HepG2 (cell line): Measurements from ENCODE around the gene ARFGEF2. TPM values are rescaled to one million over a fixed set of nuclear protein-coding genes. Genes with fewer than 3 reads are reported as not detected.

Experiments
- ATAC-seq: fragments of 200-7000 bp; cut with Tn5 transposase; 3 replicates; pipeline ENCODE4 v1.9.1; 2020; ENCODE audit warnings: mild to moderate bottlenecking, moderate library complexity
- BruUV-seq: library from RNA; stranded (reverse); fragments of 400-500 nt; replicated peaks from 2 replicates; lab custom pipeline; 2021; lab: Mats Ljungman, UMichigan
- CTCF ChIA-PET: fragments of 300-600 bp; formaldehyde crosslinking; extraction: SDS; loops from one replicate; lab custom pipeline; 2021; ENCODE audit warnings: low total read pairs, inconsistent platforms, low intra/inter-chr PET ratio; lab: Yijun Ruan, JAX
- POLR2A ChIA-PET: fragments of 350-600 bp; sonication (Branson Sonifier 250); formaldehyde crosslinking; loops from one replicate; lab custom pipeline; 2020; ENCODE audit warnings: antibody characterized with exemption, inconsistent platforms; lab: Yijun Ruan, JAX
- DNase-seq: peaks from one replicate; pipeline ENCODE4 v3.0.0-alpha.2; 2015; ENCODE audit warnings: low spot score
- FAIRE-seq: peaks from 3 replicates; lab custom pipeline; 2011; peaks lifted over from hg19 to GRCh38; lab: Jason Lieb, UNC
- H2AFZ ChIP-seq: one replicate; pipeline ENCODE4 v1.6.1; 2011; ENCODE audit warnings: low read length, inconsistent platforms
- H3K27ac ChIP-seq: fragments of 300-600 bp; 3 replicates; pipeline ENCODE4 v1.8.0; 2011; ENCODE audit warnings: mixed run types, mild to moderate bottlenecking, mixed read lengths, low read length, inconsistent platforms; ENCODE audit not compliant: insufficient read depth; ENCODE audit errors: extremely low read length
- H3K27me3 ChIP-seq, 2 experiments: fragments of 200-600 bp in 1 of 2; 2 replicates in 1 of 2; 3 replicates in 1 of 2; pipeline versions ENCODE4 v1.6.0 to v1.8.0; 2011; ENCODE audit warnings: low read length in 2 of 2, mild to moderate bottlenecking in 2 of 2, moderate library complexity in 2 of 2, inconsistent platforms in 1 of 2; ENCODE audit not compliant: insufficient read depth in 2 of 2, control insufficient read depth in 1 of 2
- H3K36me3 ChIP-seq, 2 experiments: fragments of 200-600 bp in 1 of 2; replicated peaks in 1 of 2; 2 replicates in 1 of 2; 3 replicates in 1 of 2; pipeline versions ENCODE4 v1.5.1 to v1.8.0; 2011; ENCODE audit warnings: low read length in 2 of 2, inconsistent platforms in 1 of 2; ENCODE audit not compliant: insufficient read depth in 2 of 2, control insufficient read depth in 1 of 2
- H3K4me1 ChIP-seq: 2 replicates; pipeline ENCODE4 v1.5.1; 2012; ENCODE audit warnings: low read length, inconsistent platforms; ENCODE audit not compliant: insufficient read depth
- H3K4me2 ChIP-seq: 2 replicates; pipeline ENCODE4 v1.6.0; 2011; ENCODE audit warnings: low read depth, low read length, inconsistent platforms
- H3K4me3 ChIP-seq, 3 experiments: fragments of 200-600 bp in 1 of 3; sonication (generic), shearing (Covaris generic) in 1 of 3; replicated peaks in 1 of 3; 2 replicates each; pipeline ENCODE4 v1.5.1; 2011 to 2016; ENCODE audit warnings: low read length in 3 of 3, inconsistent platforms in 2 of 3, low read depth in 2 of 3, mild to moderate bottlenecking in 2 of 3, control low read depth in 1 of 3, mixed read lengths in 1 of 3; ENCODE audit not compliant: insufficient read depth in 1 of 3
- H3K79me2 ChIP-seq: one replicate; pipeline ENCODE4 v1.6.1; 2011; ENCODE audit warnings: low read length, inconsistent platforms; ENCODE audit not compliant: insufficient read depth
- H3K9ac ChIP-seq: 2 replicates; pipeline ENCODE4 v1.6.0; 2011; ENCODE audit warnings: mild to moderate bottlenecking, low read depth, low read length, inconsistent platforms; ENCODE audit not compliant: insufficient read depth
- H3K9me3 ChIP-seq: 2 replicates; pipeline ENCODE4 v1.5.1; 2012; ENCODE audit warnings: mild to moderate bottlenecking, low read length
- H4K20me1 ChIP-seq: 2 replicates; pipeline ENCODE4 v1.6.0; 2011; ENCODE audit warnings: inconsistent platforms, mild to moderate bottlenecking, low read length, moderate library complexity; ENCODE audit not compliant: insufficient read depth
- ARNT2 ChIP-seq: sonication (generic); formaldehyde crosslinking; IDR thresholded peaks from 2 replicates; pipeline ENCODE4 v1.8.0; 2022; ENCODE audit warnings: mild to moderate bottlenecking, low read depth, missing genetic modification reagents, moderate library complexity
- KDM4B ChIP-seq: sonication (generic); formaldehyde crosslinking; IDR thresholded peaks from 2 replicates; pipeline ENCODE4 v1.4.0; 2020; ENCODE audit warnings: missing genetic modification reagents
- ZBTB40 ChIP-seq, 2 experiments: fragments of 450-650 bp in 1 of 2; sonication (generic) in 1 of 2; formaldehyde crosslinking in 1 of 2; IDR thresholded peaks; 2 replicates each; pipeline versions ENCODE4 v1.6.1 to v1.8.0; 2016 to 2022; ENCODE audit warnings: antibody characterized with exemption in 1 of 2, mild to moderate bottlenecking in 1 of 2, missing genetic modification reagents in 1 of 2
- ZFP36 ChIP-seq: fragments of 150-350 bp; IDR thresholded peaks from 2 replicates; pipeline ENCODE4 v1.6.1; 2018; ENCODE audit warnings: borderline replicate concordance, low read length, low read depth; ENCODE audit not compliant: partially characterized antibody
- WGBS: methylation state at CpG from one replicate; pipeline ENCODE4 v1.1.6; 2017; ENCODE audit warnings: low lambda C conversion rate; 5-methylcytosine and 5-hydroxymethylcytosine counted together
- in situ Hi-C: cut with HindIII; loops from 2 replicates; pipeline ENCODE4 v1.10.0; 2017; ENCODE audit warnings: low pct_unique_long_range_greater_than_20kb; ENCODE audit not compliant: extremely low pct_ligation_motif_present
- intact Hi-C: fragments of 100-400 bp; cut with micrococcal nuclease; formaldehyde crosslinking; loops from one replicate; pipeline ENCODE4 v1.10.0; 2022; ENCODE audit not compliant: unreplicated experiment
- polyA plus RNA-seq, 8 experiments: library from polyadenylated mRNA; depleted of rRNA in 3 of 8; stranded (reverse) in 7 of 8; unstranded in 1 of 8; fragments of >200 nt; fragmentation: Illumina TruSeq in 4 of 8; extraction: Trizol in 4 of 8; gene quantifications; 2 replicates each; pipeline versions ENCODE4 v1.2.1 to v1.2.3, GENCODE V29; 2011 to 2016; ENCODE audit warnings: low read depth in 4 of 8, missing spikeins in 1 of 8, mixed read lengths in 1 of 8; ENCODE audit not compliant: insufficient read depth in 1 of 8
- total RNA-seq, 5 experiments: library from RNA; depleted of rRNA; stranded (reverse); fragments of >200 nt; fragmentation: Illumina TruSeq; extraction: Trizol; gene quantifications; 2 replicates each; pipeline ENCODE4 v1.2.3, GENCODE V29; 2016; ENCODE audit warnings: low read depth in 1 of 5

The ARFGEF2 gene
- total and polyA plus RNA-seq, 2 of the 13 experiments (the other 11 are each of a cell fraction or from before 2014, with no cell fraction given): 44.0 to 60.8 TPM

GRCh38 chr20:48944663-48945297, 23.3 kb downstream of the ARFGEF2 start:
- no peak for ATAC-seq
- 98% methylated on average over 3 of the region's 3 CpGs for WGBS
- no peaks in the 10 kb centered on the region for H3K27me3 ChIP-seq
- H3K27ac ChIP-seq: no peak overlapping the region
- intact Hi-C loops (no loop called here), in situ Hi-C loops (no loop called here)
- no TSS peak for BruUV-seq
- no peak for FAIRE-seq
- no peaks in the 10 kb centered on the region for H3K9me3 ChIP-seq
- H3K36me3 ChIP-seq: peaks cover 50 to 82% of the 10 kb centered on the region in 2 experiments
- H3K4me1 ChIP-seq: no peaks in the 10 kb centered on the region
- TF ChIP-seq KDM4B (no peak), ARNT2 (CRISPR knock-in tag) (no peak), ZBTB40 (IDR thresholded peaks at IDR 0.05) (peak; percentile 59; the same call in 1 of the 2 replicates), ZBTB40 (CRISPR knock-in tag; IDR thresholded peaks at IDR 0.05) (peak; percentile 98), ZFP36 (no peak)
- CTCF ChIA-PET: no interaction called here
- H3K4me2 ChIP-seq: no peak overlapping the region
- H2AFZ ChIP-seq: no peak overlapping the region
- peaks cover 27% of the 10 kb centered on the region for H3K79me2 ChIP-seq
- no peak overlapping the region for H3K4me3 ChIP-seq
- H4K20me1 ChIP-seq: peaks cover 29% of the 10 kb centered on the region
- DNase-seq: no peak
- H3K9ac ChIP-seq: no peak overlapping the region
- POLR2A ChIA-PET: no interaction called here
